MM.1S (cell line): Measurements from ENCODE around the gene HPSE2.

Experiments
- DNase-seq: peaks from one replicate; pipeline ENCODE4 v3.0.0-alpha.2; 2015
- H2AFZ ChIP-seq: fragments of 300-600 bp; sonication (generic); 2 replicates; pipeline ENCODE4 v1.6.0; 2016; ENCODE audit warnings: antibody characterized with exemption, low read length
- H3F3A ChIP-seq: fragments of 300-600 bp; sonication (generic); 2 replicates; pipeline ENCODE4 v1.6.1; 2016; ENCODE audit warnings: mild to moderate bottlenecking, antibody characterized with exemption, low read length, moderate library complexity, mixed read lengths; ENCODE audit not compliant: insufficient read depth
- H3K27ac ChIP-seq: fragments of 300-600 bp; sonication (generic); 2 replicates; pipeline ENCODE4 v1.5.1; 2016; ENCODE audit warnings: mild to moderate bottlenecking, low read length
- H3K27me3 ChIP-seq: fragments of 300-600 bp; sonication (generic); replicated peaks from 2 replicates; pipeline ENCODE4 v1.6.0; 2016; ENCODE audit warnings: low read length; ENCODE audit not compliant: insufficient read depth
- H3K36me3 ChIP-seq: fragments of 300-600 bp; sonication (generic); replicated peaks from 2 replicates; pipeline ENCODE4 v1.6.1; 2016; ENCODE audit warnings: mild to moderate bottlenecking, low read length, mixed read lengths; ENCODE audit not compliant: insufficient read depth
- H3K4me1 ChIP-seq: fragments of 300-600 bp; sonication (generic); 2 replicates; pipeline ENCODE4 v1.6.1; 2016; ENCODE audit warnings: low read length, mixed read lengths
- H3K4me2 ChIP-seq: fragments of 300-600 bp; sonication (generic); 2 replicates; pipeline ENCODE4 v1.6.0; 2016; ENCODE audit warnings: low read depth, low read length
- H3K4me3 ChIP-seq: fragments of 300-600 bp; sonication (generic); 2 replicates; pipeline ENCODE4 v1.5.1; 2016; ENCODE audit warnings: low read length, mixed read lengths
- H3K79me2 ChIP-seq: fragments of 300-600 bp; sonication (generic); 2 replicates; pipeline ENCODE4 v1.6.1; 2016; ENCODE audit warnings: mixed run types, low read length, mixed read lengths
- H3K9ac ChIP-seq: fragments of 300-600 bp; sonication (generic); 2 replicates; pipeline ENCODE4 v1.6.1; 2016; ENCODE audit warnings: low read length, mixed read lengths
- H3K9me2 ChIP-seq: fragments of 300-600 bp; sonication (generic); replicated peaks from 2 replicates; pipeline ENCODE4 v1.6.1; 2016; ENCODE audit warnings: mild to moderate bottlenecking, low read length, mixed read lengths; ENCODE audit not compliant: insufficient read depth
- H3K9me3 ChIP-seq: fragments of 300-600 bp; sonication (generic); replicated peaks from 2 replicates; pipeline ENCODE4 v1.6.1; 2016; ENCODE audit warnings: mild to moderate bottlenecking, low read length, mixed read lengths; ENCODE audit not compliant: insufficient read depth
- H4K20me1 ChIP-seq: fragments of 300-600 bp; sonication (generic); 2 replicates; pipeline ENCODE4 v1.6.1; 2016; ENCODE audit warnings: mild to moderate bottlenecking, low read length, moderate library complexity, mixed read lengths; ENCODE audit not compliant: insufficient read depth
- CTCF ChIP-seq: fragments of 300-600 bp; sonication (generic); IDR thresholded peaks from 2 replicates; pipeline ENCODE4 v1.5.1; 2016; ENCODE audit warnings: antibody characterized with exemption, low read length, mixed read lengths
- EZH2 ChIP-seq: fragments of 300-600 bp; sonication (generic); optimal IDR thresholded peaks from 2 replicates; pipeline ENCODE3; 2017; ENCODE audit warnings: low read depth, mild to moderate bottlenecking, antibody characterized with exemption, low read length, mixed read lengths
- EZH2phosphoT487 ChIP-seq: fragments of 300-600 bp; sonication (generic); IDR thresholded peaks from 2 replicates; pipeline ENCODE4 v1.6.1; 2018; ENCODE audit warnings: antibody characterized with exemption, low read length

HPSE2 gene

GRCh38 chr10:98664329-98665042, 571.2 kb downstream of the HPSE2 start:
- DNase-seq: peak; percentile 67
- Histone ChIP-seq H3K36me3 (no peaks in the 10 kb centered on the region), H3K9ac (no peak overlapping the region), H2AFZ (peak overlapping the region; percentile 26), H3K4me2 (peak overlapping the region; percentile 4; the same call in 1 of the 2 replicates), H3K9me3 (no peaks in the 10 kb centered on the region), H3K27me3 (no peaks in the 10 kb centered on the region), H3K9me2 (no peaks in the 10 kb centered on the region), H3K79me2 (no peaks in the 10 kb centered on the region), H3F3A (no peaks in the 10 kb centered on the region), H3K4me3 (no peak overlapping the region), H4K20me1 (no peaks in the 10 kb centered on the region), H3K27ac (no peak overlapping the region), H3K4me1 (no peaks in the 10 kb centered on the region)
- TF ChIP-seq CTCF (peak; percentile 82), EZH2 (no peak), EZH2phosphoT487 (no peak)

GRCh38 chr10:98659951-98660350, 575.7 kb downstream of the HPSE2 start:
- no peaks in the 10 kb centered on the region for H3F3A ChIP-seq
- no peaks in the 10 kb centered on the region for H3K36me3 ChIP-seq
- no peak overlapping the region for H3K4me3 ChIP-seq
- H3K79me2 ChIP-seq: no peaks in the 10 kb centered on the region
- no peaks in the 10 kb centered on the region for H3K9me2 ChIP-seq
- no peaks in the 10 kb centered on the region for H4K20me1 ChIP-seq
- no peak overlapping the region for H3K4me2 ChIP-seq
- 0 out of 2 replicates have a peak, but pooled peaks cover 4% of the 10 kb centered on the region for H3K4me1 ChIP-seq
- no peak overlapping the region for H3K9ac ChIP-seq
- H3K27me3 ChIP-seq: no peaks in the 10 kb centered on the region
- DNase-seq: no peak
- no peak for TF ChIP-seq CTCF
- TF ChIP-seq EZH2phosphoT487: no peak
- no peak for TF ChIP-seq EZH2
- no peak overlapping the region for H2AFZ ChIP-seq
- no peak overlapping the region for H3K27ac ChIP-seq
- H3K9me3 ChIP-seq: no peaks in the 10 kb centered on the region

GRCh38 chr10:98655492-98655891, 580.2 kb downstream of the HPSE2 start:
- Histone ChIP-seq H3K9me2 (no peaks in the 10 kb centered on the region), H3K4me3 (no peak overlapping the region), H3K36me3 (no peaks in the 10 kb centered on the region), H3K79me2 (no peaks in the 10 kb centered on the region), H2AFZ (no peak overlapping the region), H4K20me1 (no peaks in the 10 kb centered on the region), H3K27me3 (no peaks in the 10 kb centered on the region), H3K9ac (no peak overlapping the region), H3F3A (no peaks in the 10 kb centered on the region), H3K27ac (no peak overlapping the region), H3K4me2 (no peak overlapping the region), H3K4me1 (0 out of 2 replicates have a peak, but pooled peaks cover 4% of the 10 kb centered on the region), H3K9me3 (no peaks in the 10 kb centered on the region)
- DNase-seq: no peak
- TF ChIP-seq EZH2: no peak
- TF ChIP-seq EZH2phosphoT487: no peak
- no peak for TF ChIP-seq CTCF
